Lower lobe of right lung (tissue), 2 donors: ENCODE results near the gene KCTD4. TPM values are rescaled to one million over a fixed set of nuclear protein-coding genes. Genes with fewer than 3 reads are reported as not detected.

ENCODE experiments used
- ATAC-seq, 2 donors: fragments of 200-7000 bp; cut with Tn5 transposase; one replicate each; pipeline ENCODE4 v1.9.1; 2020 to 2022; ENCODE audit warnings: mild to moderate bottlenecking in 2 of 2, moderate library complexity in 2 of 2
- DNase-seq: peaks from one replicate; pipeline ENCODE4 v3.0.0-alpha.2; 2020
- H3K27ac ChIP-seq: fragments of 200-600 bp; one replicate; pipeline ENCODE4 v1.8.0; 2022
- H3K27me3 ChIP-seq: fragments of 200-600 bp; one replicate; pipeline ENCODE4 v1.8.0; 2022; ENCODE audit warnings: low read depth
- H3K36me3 ChIP-seq: fragments of 200-600 bp; one replicate; pipeline ENCODE4 v1.8.0; 2022; ENCODE audit warnings: mild to moderate bottlenecking
- H3K4me1 ChIP-seq: fragments of 200-600 bp; one replicate; pipeline ENCODE4 v1.8.0; 2022
- H3K4me3 ChIP-seq: fragments of 200-600 bp; one replicate; pipeline ENCODE4 v1.8.0; 2022; ENCODE audit warnings: mild to moderate bottlenecking
- H3K9me3 ChIP-seq: fragments of 200-600 bp; one replicate; pipeline ENCODE4 v1.8.0; 2022
- CTCF ChIP-seq: fragments of 200-600 bp; IDR thresholded peaks from one replicate; pipeline ENCODE4 v1.8.0; 2022; ENCODE audit warnings: antibody characterized with exemption, mild to moderate bottlenecking
- intact Hi-C: fragments of 100-400 bp; cut with DNase I; formaldehyde crosslinking; loops from one replicate; pipeline ENCODE4 v1.11.0; 2022
- total RNA-seq: library from RNA; stranded (reverse); fragmentation: NEBNext Ultra II Directional; extraction: Animal tissue kit (Norgen Biotek cat#: 25700); gene quantifications from one replicate; pipeline ENCODE4 v1.2.1, GENCODE V29; 2021
- donor health status: DM: no; HTN: yes; CAD: no; lungs with severe emphysema.

KCTD4 gene
- total RNA-seq, 1 donor from 2014 or later = not detected

DNA sequence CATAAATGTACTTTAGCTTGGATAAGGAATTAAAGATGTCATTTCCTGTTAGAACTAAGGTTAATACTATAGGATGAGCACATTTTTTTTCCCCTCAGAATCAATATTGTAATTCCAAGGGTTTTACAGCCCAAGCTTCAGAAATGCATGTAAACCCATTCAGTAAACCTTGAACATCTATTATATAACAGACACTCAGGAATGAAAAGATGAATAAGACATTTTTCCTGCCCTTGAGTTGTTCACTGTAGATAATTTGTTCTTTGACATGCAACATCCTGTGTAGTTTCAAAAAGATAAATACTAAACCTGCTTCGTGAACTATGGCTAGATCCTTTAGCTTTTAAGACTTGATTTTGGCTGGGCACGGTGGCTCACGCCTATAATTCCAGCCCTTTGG is 21.7 kb upstream of the KCTD4 start:
- DNase-seq (no peak), ATAC-seq (no peak)
- Histone ChIP-seq H3K27ac (no peak overlapping the region), H3K4me1 (peaks cover 7% of the 10 kb centered on the region), H3K9me3 (no peaks in the 10 kb centered on the region), H3K27me3 (no peaks in the 10 kb centered on the region), H3K36me3 (no peaks in the 10 kb centered on the region), H3K4me3 (no peak overlapping the region)
- intact Hi-C loops = no loop called here
- TF ChIP-seq CTCF = no peak

DNA sequence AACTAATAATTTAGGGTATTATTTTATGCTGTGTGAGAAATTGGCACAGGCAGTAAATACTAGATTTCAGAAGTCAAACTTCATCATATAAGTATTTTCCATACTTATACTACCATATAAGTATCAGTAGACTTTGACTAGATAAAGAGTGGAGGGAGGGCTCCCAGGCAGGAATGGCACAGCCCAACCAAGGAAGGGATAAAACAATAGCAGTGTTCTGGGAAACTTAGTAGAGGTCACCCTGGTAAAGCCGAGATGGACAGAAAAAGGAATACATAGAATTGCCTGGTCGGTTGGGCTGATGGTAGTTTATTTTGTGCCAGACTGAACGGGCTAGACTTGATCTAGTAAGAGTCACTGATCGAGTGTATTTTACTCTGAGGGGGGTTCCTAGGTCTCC is 19.6 kb upstream of the KCTD4 start:
- Histone ChIP-seq H3K27me3 (no peaks in the 10 kb centered on the region), H3K27ac (no peak overlapping the region), H3K36me3 (no peaks in the 10 kb centered on the region), H3K4me1 (peaks cover 7% of the 10 kb centered on the region), H3K9me3 (no peaks in the 10 kb centered on the region), H3K4me3 (no peak overlapping the region)
- ATAC-seq = no peak
- DNase-seq = no peak
- TF ChIP-seq CTCF = no peak
- intact Hi-C loops = no loop called here

DNA sequence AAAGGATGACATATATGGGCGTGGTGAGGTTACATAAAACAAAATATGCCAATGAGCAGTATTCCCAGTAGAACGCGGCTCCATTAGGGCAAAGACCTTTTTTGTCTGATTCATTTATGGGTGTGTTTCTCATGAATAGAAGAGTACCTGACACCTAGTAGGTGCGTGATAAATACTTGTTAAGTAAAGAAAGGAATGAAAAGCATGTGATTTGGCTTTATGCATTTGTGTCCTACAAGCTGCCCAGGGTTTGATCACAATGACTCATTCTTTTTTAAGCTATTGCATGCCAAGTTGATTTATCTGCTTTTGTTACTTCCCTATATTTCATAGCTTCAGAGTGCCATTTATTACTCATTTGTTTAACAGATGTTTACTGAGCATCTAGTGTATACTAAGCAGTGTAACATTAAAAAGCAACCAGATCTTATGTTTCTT is 19.1 kb upstream of the KCTD4 start:
- no peak for DNase-seq
- no peaks in the 10 kb centered on the region for H3K9me3 ChIP-seq
- H3K27ac ChIP-seq = no peak overlapping the region
- intact Hi-C loops = no loop called here
- no peak for TF ChIP-seq CTCF
- no peaks in the 10 kb centered on the region for H3K36me3 ChIP-seq
- no peaks in the 10 kb centered on the region for H3K27me3 ChIP-seq
- H3K4me1 ChIP-seq = peaks cover 7% of the 10 kb centered on the region
- no peak for ATAC-seq
- no peak overlapping the region for H3K4me3 ChIP-seq

DNA sequence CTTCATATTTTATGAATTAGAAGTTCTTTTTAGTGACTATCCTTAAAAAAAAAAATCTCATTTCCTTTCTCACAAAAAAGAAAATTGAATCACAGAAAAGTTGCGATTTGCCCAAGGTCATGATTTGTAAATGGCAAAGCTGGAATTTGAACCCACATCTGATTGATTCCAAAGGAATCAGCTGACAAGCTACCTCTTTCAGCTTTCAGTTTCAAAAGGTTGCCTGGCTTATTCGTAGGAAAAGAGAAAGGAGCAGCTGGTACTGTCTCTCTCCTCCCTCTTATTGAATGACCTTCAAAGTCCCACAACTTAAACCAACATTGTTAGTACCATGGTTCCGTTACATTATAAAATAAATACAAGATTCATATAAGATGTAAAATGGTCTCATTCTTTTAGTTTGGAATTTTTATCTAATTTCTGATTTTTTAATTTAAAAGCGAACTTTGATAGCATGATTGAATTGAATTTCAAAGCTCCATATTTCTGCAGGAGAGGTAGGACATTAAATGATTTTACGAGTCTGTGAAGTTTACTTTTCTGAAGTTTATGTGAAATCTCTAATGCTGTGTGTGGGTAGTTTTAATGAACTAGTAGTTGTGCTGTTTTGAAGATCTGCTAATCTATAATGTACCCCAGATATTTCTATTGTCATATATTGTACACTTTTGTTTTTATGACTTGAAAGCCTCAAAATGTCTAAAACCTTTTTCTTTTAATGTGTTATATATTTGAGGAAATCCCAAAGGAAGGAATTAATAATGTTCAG is 18.5 kb upstream of the KCTD4 start:
- Histone ChIP-seq H3K27ac (no peak overlapping the region), H3K36me3 (no peaks in the 10 kb centered on the region), H3K9me3 (no peaks in the 10 kb centered on the region), H3K4me1 (peaks cover 7% of the 10 kb centered on the region), H3K27me3 (no peaks in the 10 kb centered on the region), H3K4me3 (no peak overlapping the region)
- intact Hi-C loops = no loop called here
- no peak for DNase-seq
- no peak for TF ChIP-seq CTCF
- no peak for ATAC-seq

GRCh38 chr13:45218689-45219088 is 17.8 kb upstream of the KCTD4 start:
- H3K4me1 ChIP-seq = peaks cover 7% of the 10 kb centered on the region
- DNase-seq (no peak), ATAC-seq (no peak)
- H3K4me3 ChIP-seq = no peak overlapping the region
- H3K36me3 ChIP-seq = no peaks in the 10 kb centered on the region
- TF ChIP-seq CTCF = no peak
- intact Hi-C loops = no loop called here
- H3K27me3 ChIP-seq = no peaks in the 10 kb centered on the region
- no peak overlapping the region for H3K27ac ChIP-seq
- H3K9me3 ChIP-seq = no peaks in the 10 kb centered on the region
